Activated CD8-positive, alpha-beta T cell treated with anti-CD3 and anti-CD28 coated beads, Interleukin-2, amount 10 ng/mL, durations not matched to agents 7 days and 5 days (primary cell): ENCODE measurements around the gene ZFP37. TPM values are rescaled to one million over a fixed set of nuclear protein-coding genes. Genes with fewer than 3 reads are reported as not detected.
A peak's percentile ranks its signal among the peaks of the same experiment; 100 is the strongest.

ENCODE experiments used
- ATAC-seq: fragments of 150-1000 bp; cut with Tn5 transposase; one replicate; pipeline ENCODE4 v1.10.0; 2021; ENCODE audit warnings: moderate library complexity
- CTCF ChIA-PET: fragments of 350-600 bp; sonication (Branson Sonifier 250); formaldehyde crosslinking; loops from one replicate; lab custom pipeline; 2021; ENCODE audit warnings: antibody characterized with exemption; lab: Charles Lee
- POLR2A ChIA-PET: fragments of 350-600 bp; sonication (Branson Sonifier 250); formaldehyde crosslinking; loops from one replicate; lab custom pipeline; 2021; ENCODE audit warnings: antibody characterized with exemption; lab: Charles Lee
- DNase-seq: peaks from one replicate; pipeline ENCODE4 v3.0.0-alpha.2; 2020
- H3K27ac Mint-ChIP-seq: one replicate; pipeline ENCODE4 v1.8.0; 2021; ENCODE audit warnings: mild to moderate bottlenecking, mixed read lengths
- H3K27me3 Mint-ChIP-seq: one replicate; pipeline ENCODE4 v1.8.0; 2021; ENCODE audit warnings: low read depth, mixed read lengths
- H3K36me3 Mint-ChIP-seq: one replicate; pipeline ENCODE4 v1.8.0; 2021; ENCODE audit warnings: low read depth, mixed read lengths
- H3K4me1 Mint-ChIP-seq: one replicate; pipeline ENCODE4 v1.8.0; 2021; ENCODE audit warnings: low read depth, mixed read lengths
- H3K4me3 Mint-ChIP-seq: one replicate; pipeline ENCODE4 v1.8.0; 2021; ENCODE audit warnings: mild to moderate bottlenecking, mixed read lengths
- H3K9me3 Mint-ChIP-seq: one replicate; pipeline ENCODE4 v1.8.0; 2022; ENCODE audit warnings: mixed read lengths; ENCODE audit not compliant: insufficient read depth
- total RNA-seq, 2 experiments: library from RNA; stranded (reverse); gene quantifications; one replicate each; pipeline ENCODE4 v1.2.3, GENCODE V29; 2021

ZFP37 gene
- total RNA-seq, 2 experiments from 2014 or later = 0.76 to 0.81 TPM

DNA sequence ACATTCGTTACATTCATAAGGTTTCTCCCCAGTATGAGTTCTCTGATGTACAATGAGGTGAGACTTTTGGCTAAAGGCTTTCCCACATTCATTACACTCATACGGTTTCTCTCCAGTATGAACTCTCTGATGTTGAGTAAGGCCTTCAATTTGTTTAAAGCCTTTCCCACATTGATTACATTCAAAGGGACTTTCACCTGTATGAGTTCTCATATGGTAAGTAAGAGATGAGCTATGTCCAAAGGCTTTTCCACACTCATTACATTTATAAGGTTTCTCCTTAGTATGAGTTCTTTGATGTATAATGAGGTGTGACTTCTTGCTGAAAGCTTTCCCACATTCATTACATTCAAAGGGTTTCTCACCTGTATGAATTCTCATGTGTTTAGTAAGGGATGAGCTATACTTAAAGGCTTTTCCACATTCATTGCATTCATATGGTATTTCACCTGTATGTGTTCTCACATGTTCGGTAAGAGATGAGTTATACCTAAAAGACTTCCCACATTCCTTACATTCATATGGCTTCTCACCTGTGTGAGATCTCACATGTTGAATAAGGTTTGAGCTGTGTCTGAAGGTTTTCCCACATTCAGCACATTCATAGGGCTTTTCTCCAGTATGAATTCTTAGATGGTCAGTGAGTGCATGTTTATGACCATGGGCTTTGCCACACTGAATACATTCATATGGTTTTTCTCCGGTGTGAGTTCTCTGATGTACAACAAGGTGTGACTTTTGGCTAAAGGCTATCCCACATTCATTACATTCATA, 13.5 kb downstream of the ZFP37 start:
- no peaks in the 10 kb centered on the region for H3K4me1 Mint-ChIP-seq
- no peak overlapping the region for H3K27ac Mint-ChIP-seq
- ATAC-seq (no peak), DNase-seq (no peak)
- no peak overlapping the region for H3K4me3 Mint-ChIP-seq
- peaks cover 56% of the 10 kb centered on the region for H3K9me3 Mint-ChIP-seq
- ChIA-PET POLR2A (no interaction called here), CTCF (interaction anchor here (0.9 kb wide), 2 partner anchors 9 to 140 kb away, joined by 3 read pairs; no protein-coding TSS in a partner anchor)
- no peaks in the 10 kb centered on the region for H3K27me3 Mint-ChIP-seq
- peaks cover 29% of the 10 kb centered on the region for H3K36me3 Mint-ChIP-seq

DNA sequence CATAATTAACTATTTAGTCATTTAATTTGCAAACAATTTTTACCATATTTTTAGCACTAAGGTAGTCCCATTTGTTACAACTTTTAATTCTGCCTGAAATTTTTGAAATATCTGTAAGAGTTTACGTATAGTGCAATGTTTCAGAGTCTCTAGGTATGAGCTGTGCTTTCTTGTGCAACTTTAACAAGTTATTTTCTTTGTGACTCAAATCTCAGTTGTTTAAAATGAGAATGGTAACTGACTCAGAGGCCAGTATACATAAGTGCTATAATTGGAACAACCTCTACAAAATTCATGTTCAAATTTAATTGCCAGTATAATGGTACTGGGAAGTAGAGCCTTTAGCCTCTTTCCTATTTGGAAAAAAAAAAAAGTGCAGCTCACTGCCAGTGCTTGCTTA, 30.3 kb downstream of the ZFP37 start:
- H3K9me3 Mint-ChIP-seq = peaks cover 27% of the 10 kb centered on the region

DNA sequence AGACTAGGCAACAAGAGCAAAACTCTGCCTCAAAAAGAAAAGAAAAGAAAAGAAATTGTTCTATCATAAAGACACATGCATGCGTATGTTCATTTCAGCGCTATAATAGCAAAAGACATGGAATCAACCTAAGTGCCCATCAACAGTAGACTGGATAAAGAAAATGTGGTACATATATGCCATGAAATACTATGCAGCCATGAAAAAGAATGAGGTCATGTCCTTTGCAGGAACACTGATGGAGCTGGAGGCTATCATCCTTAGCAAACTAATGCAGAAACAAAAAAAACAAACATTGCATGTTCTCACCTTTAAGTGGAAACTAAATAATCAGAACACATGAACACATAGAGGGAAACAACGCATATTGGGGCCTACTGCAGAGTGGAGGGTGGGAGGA, 38.3 kb downstream of the ZFP37 start:
- H3K4me1 Mint-ChIP-seq = no peaks in the 10 kb centered on the region
- no peak overlapping the region for H3K27ac Mint-ChIP-seq
- H3K4me3 Mint-ChIP-seq = no peak overlapping the region
- ChIA-PET POLR2A (no interaction called here), CTCF (no interaction called here)
- ATAC-seq (no peak), DNase-seq (no peak)
- peaks cover 49% of the 10 kb centered on the region for H3K9me3 Mint-ChIP-seq
- H3K36me3 Mint-ChIP-seq = peaks cover 2% of the 10 kb centered on the region
- peaks cover 2% of the 10 kb centered on the region for H3K27me3 Mint-ChIP-seq

More for the DNA sequence above, 30.3 kb downstream of the ZFP37 start:
- no peak overlapping the region for H3K27ac Mint-ChIP-seq
- H3K27me3 Mint-ChIP-seq = no peaks in the 10 kb centered on the region
- H3K4me3 Mint-ChIP-seq = no peak overlapping the region
- CTCF ChIA-PET = no interaction called here
- no peaks in the 10 kb centered on the region for H3K36me3 Mint-ChIP-seq
- H3K4me1 Mint-ChIP-seq = no peaks in the 10 kb centered on the region
- DNase-seq (no peak), ATAC-seq (no peak)
- POLR2A ChIA-PET = no interaction called here

DNA sequence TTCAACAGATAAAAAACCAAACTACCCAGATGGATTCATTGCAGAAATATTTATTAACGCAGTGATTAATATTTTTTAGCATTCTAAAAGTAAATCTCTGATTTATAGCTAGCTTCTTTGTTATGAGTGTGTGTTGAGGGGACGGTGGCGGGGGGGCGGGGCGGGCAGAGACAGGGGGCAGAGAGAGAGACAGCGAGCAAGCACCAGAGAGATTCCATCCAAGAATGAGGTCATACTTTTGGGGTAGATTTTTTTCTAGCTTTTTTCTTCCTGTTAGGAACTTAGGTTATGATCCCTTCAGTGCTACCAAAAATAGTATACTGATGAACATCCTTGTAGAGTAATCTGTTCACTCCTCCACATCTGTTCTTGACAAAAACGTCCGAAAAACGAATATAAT, 44.0 kb downstream of the ZFP37 start:
- CTCF ChIA-PET = no interaction called here
- H3K27ac Mint-ChIP-seq = no peak overlapping the region

DNA sequence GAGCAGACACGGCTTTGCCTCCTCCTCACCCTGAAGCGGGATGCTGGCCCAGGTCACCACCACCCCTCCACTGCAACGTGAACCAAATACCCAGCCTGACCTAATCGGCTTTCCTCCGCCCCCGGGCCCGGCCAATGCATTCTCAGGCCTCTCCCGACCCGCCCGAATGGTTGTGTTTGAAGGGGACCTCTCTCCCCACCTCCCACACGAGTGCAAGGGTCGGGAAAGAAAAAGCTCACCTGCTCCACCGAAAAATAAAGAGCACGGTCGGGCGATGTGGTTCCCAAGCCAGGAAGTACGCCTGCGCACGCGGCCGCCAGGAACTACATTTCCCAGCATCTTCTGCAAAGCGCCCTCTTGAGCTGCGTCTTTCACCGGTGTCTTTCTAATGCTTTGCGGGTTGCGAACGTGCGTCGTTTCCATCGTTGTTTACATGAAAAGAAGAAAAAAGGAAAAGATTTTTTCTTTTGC, 44.6 kb downstream of the ZFP37 start, which contains the start of gene ZNF883:
TSS of gene ZNF883 (minus strand) at position 282 of the 471 bp plus-strand sequence.
- Mint-ChIP-seq H3K27me3 (peaks cover 2% of the 10 kb centered on the region), H3K4me1 (peaks cover 5% of the 10 kb centered on the region), H3K36me3 (peaks cover 2% of the 10 kb centered on the region), H3K9me3 (peaks cover 21% of the 10 kb centered on the region), H3K4me3 (peak within 1 kb of the TSS; percentile 65), H3K27ac (peak within 1 kb of the TSS; percentile 52)
- CTCF ChIA-PET = no interaction called here
- POLR2A ChIA-PET = interaction anchor here (0.8 kb wide), 1 partner anchor 48 kb away, joined by 3 read pairs; no protein-coding TSS in a partner anchor
- ATAC-seq (no peak), DNase-seq (peak; percentile 52)

More for the DNA sequence above, 44.0 kb downstream of the ZFP37 start:
- ATAC-seq (no peak), DNase-seq (no peak)
- Mint-ChIP-seq H3K36me3 (peaks cover 2% of the 10 kb centered on the region), H3K4me1 (peaks cover 5% of the 10 kb centered on the region), H3K27me3 (peaks cover 2% of the 10 kb centered on the region), H3K4me3 (no peak overlapping the region), H3K9me3 (peaks cover 26% of the 10 kb centered on the region)
- POLR2A ChIA-PET = no interaction called here

DNA sequence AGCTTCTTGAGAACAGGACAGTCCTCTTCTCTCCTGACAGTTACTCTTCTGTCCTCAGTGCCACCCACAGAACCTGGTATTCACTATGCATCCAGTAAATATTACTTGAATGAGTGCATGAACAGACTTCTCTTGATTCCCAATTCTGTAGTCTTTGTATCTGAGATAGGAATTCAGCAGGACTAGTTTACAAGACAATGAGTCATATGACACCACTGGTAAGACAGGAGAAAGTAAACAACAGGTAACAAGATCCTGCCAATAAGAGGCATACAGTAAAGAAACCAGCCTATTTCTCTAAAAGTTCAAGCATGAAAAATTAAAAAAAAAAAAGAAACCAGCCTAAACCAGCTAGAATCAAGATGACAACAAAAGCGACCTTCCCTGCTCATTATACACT, 50.7 kb downstream of the ZFP37 start:
- CTCF ChIA-PET = no interaction called here
- no peak for DNase-seq
- no peak for ATAC-seq
- Mint-ChIP-seq H3K36me3 (peaks cover 5% of the 10 kb centered on the region), H3K4me1 (no peaks in the 10 kb centered on the region), H3K27ac (no peak overlapping the region), H3K27me3 (no peaks in the 10 kb centered on the region), H3K4me3 (no peak overlapping the region), H3K9me3 (peaks cover 39% of the 10 kb centered on the region)
- POLR2A ChIA-PET = no interaction called here

DNA sequence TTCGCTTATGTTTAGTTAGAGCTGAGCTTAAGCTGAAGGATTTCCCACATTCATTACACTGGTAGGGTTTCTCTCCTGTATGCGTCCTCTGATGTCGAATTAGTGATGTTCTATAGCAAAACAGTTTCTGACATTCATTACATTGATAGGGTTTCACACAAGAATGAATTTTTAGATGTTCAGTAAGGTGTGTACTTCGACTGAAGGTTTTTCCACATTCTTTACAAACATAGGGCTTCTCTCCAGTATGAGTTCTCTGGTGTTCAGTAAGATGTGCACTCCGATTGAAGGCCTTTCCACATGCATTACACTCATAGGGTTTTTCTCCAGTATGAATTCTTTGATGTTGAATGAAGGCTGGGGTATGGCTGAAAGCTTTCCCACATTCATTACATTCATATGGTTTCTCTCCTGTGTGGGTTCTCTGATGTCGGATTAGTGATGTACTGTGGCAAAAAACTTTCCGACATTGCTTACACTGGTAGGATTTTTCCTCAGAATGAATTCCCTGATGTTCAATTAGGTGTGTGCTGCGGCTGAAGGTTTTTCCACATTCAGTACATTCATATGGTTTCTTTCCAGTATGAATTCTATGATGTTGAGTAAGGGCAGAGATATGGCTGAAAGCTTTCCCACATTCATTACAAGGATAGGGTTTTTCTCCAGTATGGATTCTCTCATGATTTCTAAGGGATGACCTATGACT, 59.1 kb downstream of the ZFP37 start:
- H3K27me3 Mint-ChIP-seq = no peaks in the 10 kb centered on the region
- CTCF ChIA-PET = no interaction called here
- H3K4me3 Mint-ChIP-seq = no peak overlapping the region
- ATAC-seq (no peak), DNase-seq (no peak)
- peaks cover 54% of the 10 kb centered on the region for H3K9me3 Mint-ChIP-seq
- H3K36me3 Mint-ChIP-seq = peaks cover 14% of the 10 kb centered on the region
- no peak overlapping the region for H3K27ac Mint-ChIP-seq
- POLR2A ChIA-PET = no interaction called here
- H3K4me1 Mint-ChIP-seq = no peaks in the 10 kb centered on the region

Other genes with a start within 250 kb of the ZFP37 start
- not detected for gene SLC46A2, start 165.8 kb downstream of the ZFP37 start, total RNA-seq
- under 1 TPM; 0.57 to 0.76 TPM for gene ZNF883, start 44.5 kb downstream of the ZFP37 start, total RNA-seq
- gene SLC31A2, start 94.3 kb upstream of the ZFP37 start, total RNA-seq = 1 to 10 TPM; 2.0 to 2.7 TPM
- gene FKBP15, start 164.6 kb upstream of the ZFP37 start, total RNA-seq = 10 to 100 TPM; 34.5 to 36.3 TPM
- 10 to 100 TPM in 1 of 2 experiments, 1 to 10 TPM in 1; 9.5 to 10.2 TPM for gene SLC31A1, start 164.8 kb upstream of the ZFP37 start, total RNA-seq
- gene CDC26, start 218.8 kb upstream of the ZFP37 start, total RNA-seq = 10 to 100 TPM; 26.1 to 28.9 TPM
- gene PRPF4, start 218.9 kb upstream of the ZFP37 start, total RNA-seq = 10 to 100 TPM; 33.3 to 37.3 TPM
- gene RNF183, start 246.7 kb upstream of the ZFP37 start, total RNA-seq = not detected